ENCODE measurements around the gene DCHS2.

Gene DCHS2

GRCh38 chr4:154491341-154492271 is at the start of gene DCHS2:
TSS of gene DCHS2 (minus strand) at chr4:154491799. CDS start at chr4:154491355, 444 bp downstream.
- H3K4me3 Mint-ChIP-seq = peak within 1 kb of the TSS; percentile 57
- peaks cover 7% of the 10 kb centered on the region for H3K4me1 Mint-ChIP-seq
- H3K9me3 Mint-ChIP-seq = no peaks in the 10 kb centered on the region
- no peaks in the 10 kb centered on the region for H3K36me3 Mint-ChIP-seq (ENCODE audit: insufficient read depth)
- DNase-seq (ENCODE audit: low spot score in 2 of 2) = no peak
- H3K27ac Mint-ChIP-seq (ENCODE audit: low read depth) = no peak within 1 kb of the TSS
- peaks cover 77% of the 10 kb centered on the region for H3K27me3 Mint-ChIP-seq
- ATAC-seq (replicated peaks; ENCODE audit: extremely low read depth, poor library complexity, severe bottlenecking) = no peak

DNA sequence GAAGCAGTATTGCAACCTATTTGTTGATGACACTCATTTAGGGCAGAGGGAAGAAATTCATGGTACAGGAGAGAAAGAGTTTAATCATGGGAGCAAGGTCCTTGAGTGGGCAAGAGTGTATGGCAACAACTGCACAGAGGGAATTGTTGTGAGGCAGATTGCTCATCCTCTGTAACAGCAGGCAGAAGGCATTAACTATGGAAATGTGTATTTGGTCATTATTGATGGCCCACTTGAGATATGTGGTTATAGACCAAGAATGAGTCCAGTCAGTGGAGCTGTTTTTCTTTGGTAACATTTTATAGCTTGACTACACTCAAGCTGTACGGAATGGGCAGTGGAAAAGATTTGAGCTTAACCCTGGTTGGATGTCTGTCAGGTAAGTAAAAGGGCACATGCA is 42.7 kb upstream of the DCHS2 start:
- H3K27ac Mint-ChIP-seq (ENCODE audit: low read depth) = peak overlapping the region; percentile 85
- ATAC-seq (replicated peaks; ENCODE audit: extremely low read depth, poor library complexity, severe bottlenecking) = no peak
- DNase-seq (ENCODE audit: low spot score in 2 of 2) = no peak
- no peak overlapping the region for H3K4me3 Mint-ChIP-seq
- peaks cover 23% of the 10 kb centered on the region for H3K36me3 Mint-ChIP-seq (ENCODE audit: insufficient read depth)
- no peaks in the 10 kb centered on the region for H3K4me1 Mint-ChIP-seq
- no peaks in the 10 kb centered on the region for H3K27me3 Mint-ChIP-seq
- H3K9me3 Mint-ChIP-seq = no peaks in the 10 kb centered on the region

GRCh38 chr4:154529728-154530519 is 38.3 kb upstream of the DCHS2 start:
- ATAC-seq (replicated peaks; ENCODE audit: extremely low read depth, poor library complexity, severe bottlenecking) (no peak), DNase-seq (ENCODE audit: low spot score in 2 of 2) (no peak)
- no peaks in the 10 kb centered on the region for H3K36me3 Mint-ChIP-seq (ENCODE audit: insufficient read depth)
- no peaks in the 10 kb centered on the region for H3K4me1 Mint-ChIP-seq
- no peak overlapping the region for H3K4me3 Mint-ChIP-seq
- H3K27ac Mint-ChIP-seq (ENCODE audit: low read depth) = no peak overlapping the region
- no peaks in the 10 kb centered on the region for H3K9me3 Mint-ChIP-seq
- H3K27me3 Mint-ChIP-seq = peaks cover 27% of the 10 kb centered on the region

DNA sequence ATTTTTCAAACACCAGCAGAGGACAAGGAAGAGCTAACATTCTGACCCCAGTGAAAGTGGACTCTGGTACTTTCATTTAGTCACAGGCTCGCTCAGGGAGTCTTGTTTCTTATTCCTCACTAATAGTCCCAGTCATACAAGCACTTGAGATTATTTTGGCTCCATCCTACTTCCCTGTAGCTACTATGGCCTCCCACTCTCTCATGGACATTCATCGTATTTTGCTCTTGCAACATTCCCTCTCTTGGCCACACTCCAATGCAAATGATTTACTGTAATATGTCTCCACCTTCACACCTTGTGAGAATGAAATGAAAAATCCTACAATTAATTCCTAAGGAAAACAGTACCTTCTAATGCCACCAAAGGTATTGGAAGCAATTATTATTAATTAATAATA is 37.3 kb upstream of the DCHS2 start:
- H3K27ac Mint-ChIP-seq (ENCODE audit: low read depth) = no peak overlapping the region
- H3K36me3 Mint-ChIP-seq (ENCODE audit: insufficient read depth) = no peaks in the 10 kb centered on the region
- no peaks in the 10 kb centered on the region for H3K4me1 Mint-ChIP-seq
- no peaks in the 10 kb centered on the region for H3K9me3 Mint-ChIP-seq
- ATAC-seq (replicated peaks; ENCODE audit: extremely low read depth, poor library complexity, severe bottlenecking) (no peak), DNase-seq (ENCODE audit: low spot score in 2 of 2) (no peak)
- peaks cover 36% of the 10 kb centered on the region for H3K27me3 Mint-ChIP-seq
- no peak overlapping the region for H3K4me3 Mint-ChIP-seq

DNA sequence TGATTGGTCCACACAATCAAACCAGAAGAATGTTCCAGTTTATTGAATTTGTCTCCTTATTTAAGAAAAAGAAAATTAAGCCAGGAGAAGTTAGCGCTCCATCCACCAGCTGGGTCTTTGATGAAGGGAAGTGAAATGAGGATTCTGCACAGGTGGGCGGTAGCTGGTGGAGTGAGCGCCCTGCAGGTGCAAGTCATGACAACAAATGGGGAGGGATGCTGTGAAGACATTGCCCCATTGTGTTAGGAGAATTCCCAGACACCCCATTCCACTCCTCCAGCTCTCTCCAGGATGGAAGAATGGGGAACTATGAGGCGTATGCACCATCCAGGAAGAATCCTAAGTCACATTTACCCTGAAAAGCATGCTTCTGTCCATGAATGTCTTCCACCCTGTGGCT is 35.7 kb upstream of the DCHS2 start:
- no peaks in the 10 kb centered on the region for H3K36me3 Mint-ChIP-seq (ENCODE audit: insufficient read depth)

GRCh38 chr4:154526151-154526550 is 34.6 kb upstream of the DCHS2 start:
- no peak for ATAC-seq (replicated peaks; ENCODE audit: extremely low read depth, poor library complexity, severe bottlenecking)
- Mint-ChIP-seq H3K4me3 (no peak overlapping the region), H3K27ac (ENCODE audit: low read depth) (no peak overlapping the region), H3K4me1 (no peaks in the 10 kb centered on the region), H3K27me3 (peaks cover 55% of the 10 kb centered on the region), H3K36me3 (ENCODE audit: insufficient read depth) (no peaks in the 10 kb centered on the region), H3K9me3 (no peaks in the 10 kb centered on the region)
- no peak for DNase-seq (ENCODE audit: low spot score in 2 of 2)

More for the DNA sequence above, 35.7 kb upstream of the DCHS2 start:
- Mint-ChIP-seq H3K27ac (ENCODE audit: low read depth) (no peak overlapping the region), H3K27me3 (peaks cover 49% of the 10 kb centered on the region), H3K9me3 (no peaks in the 10 kb centered on the region), H3K4me1 (no peaks in the 10 kb centered on the region), H3K4me3 (no peak overlapping the region)
- DNase-seq (ENCODE audit: low spot score in 2 of 2) (no peak), ATAC-seq (replicated peaks; ENCODE audit: extremely low read depth, poor library complexity, severe bottlenecking) (no peak)

DNA sequence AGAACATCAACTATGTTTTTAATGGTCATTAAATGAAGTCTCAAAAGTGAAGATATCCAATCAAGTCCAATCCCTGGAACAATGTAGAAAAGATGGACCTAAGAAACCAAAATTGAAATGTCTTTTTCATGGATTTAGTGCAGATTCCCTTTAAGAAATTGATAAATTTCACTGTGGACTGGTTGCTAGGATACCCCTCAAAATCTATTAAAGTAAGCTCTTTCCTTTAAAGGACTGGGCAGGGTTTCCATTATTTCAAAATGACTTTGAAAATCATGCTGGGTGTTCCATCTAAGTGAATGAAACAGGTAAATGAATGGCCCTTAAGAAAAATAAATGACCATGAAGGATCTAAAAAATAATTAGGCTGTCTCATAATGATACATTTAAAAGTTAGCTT is 30.0 kb upstream of the DCHS2 start:
- ATAC-seq (replicated peaks; ENCODE audit: extremely low read depth, poor library complexity, severe bottlenecking) (no peak), DNase-seq (ENCODE audit: low spot score in 2 of 2) (no peak)
- Mint-ChIP-seq H3K36me3 (ENCODE audit: insufficient read depth) (no peaks in the 10 kb centered on the region), H3K9me3 (no peaks in the 10 kb centered on the region), H3K27me3 (peaks cover 78% of the 10 kb centered on the region), H3K27ac (ENCODE audit: low read depth) (no peak overlapping the region), H3K4me1 (no peaks in the 10 kb centered on the region), H3K4me3 (no peak overlapping the region)

DNA sequence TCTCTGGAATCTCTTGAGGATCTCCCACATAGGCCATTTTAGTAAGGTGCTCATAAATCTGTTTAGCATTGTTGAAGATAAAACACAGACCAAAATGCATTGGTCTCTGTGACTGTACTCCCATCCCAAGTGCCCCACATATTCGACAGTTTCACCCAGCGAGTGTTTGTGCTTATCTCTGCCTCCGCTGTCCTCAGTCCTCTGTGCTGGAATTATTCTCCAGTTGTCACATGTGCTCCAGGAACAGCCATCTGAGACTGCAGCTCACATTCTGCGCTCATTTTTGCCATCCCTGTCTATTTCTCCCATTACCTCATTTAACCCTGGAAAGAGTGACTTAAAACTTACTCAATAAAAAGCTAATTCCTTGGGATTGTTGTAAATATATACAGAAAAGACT is 27.6 kb upstream of the DCHS2 start:
- no peaks in the 10 kb centered on the region for H3K9me3 Mint-ChIP-seq
- no peak overlapping the region for H3K27ac Mint-ChIP-seq (ENCODE audit: low read depth)
- H3K36me3 Mint-ChIP-seq (ENCODE audit: insufficient read depth) = no peaks in the 10 kb centered on the region
- no peak overlapping the region for H3K4me3 Mint-ChIP-seq
- no peak for DNase-seq (ENCODE audit: low spot score in 2 of 2)
- peaks cover 72% of the 10 kb centered on the region for H3K27me3 Mint-ChIP-seq
- ATAC-seq (replicated peaks; ENCODE audit: extremely low read depth, poor library complexity, severe bottlenecking) = no peak
- H3K4me1 Mint-ChIP-seq = no peaks in the 10 kb centered on the region

DNA sequence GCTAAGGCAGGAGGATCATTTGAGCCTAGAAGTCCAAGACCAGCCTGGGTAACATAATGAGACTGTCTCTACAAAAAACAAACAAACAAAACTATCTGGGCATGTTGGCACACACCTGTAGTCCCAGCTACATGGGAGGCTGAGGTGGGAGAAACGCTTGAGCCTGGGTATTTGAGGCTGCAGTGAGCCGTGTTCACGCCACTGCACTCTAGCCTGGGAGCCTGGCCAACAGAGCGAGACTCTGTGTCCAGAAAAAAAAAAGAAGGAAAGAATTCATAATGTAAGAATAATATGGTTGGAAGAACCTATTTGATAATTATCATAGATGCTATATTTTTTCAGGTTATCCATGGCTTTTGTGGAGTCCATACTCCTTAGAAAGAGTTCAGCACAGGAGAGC is 26.0 kb upstream of the DCHS2 start:
- H3K36me3 Mint-ChIP-seq (ENCODE audit: insufficient read depth) = no peaks in the 10 kb centered on the region
- no peak for ATAC-seq (replicated peaks; ENCODE audit: extremely low read depth, poor library complexity, severe bottlenecking)
- no peaks in the 10 kb centered on the region for H3K9me3 Mint-ChIP-seq
- no peak for DNase-seq (ENCODE audit: low spot score in 2 of 2)
- no peak overlapping the region for H3K27ac Mint-ChIP-seq (ENCODE audit: low read depth)
- H3K4me1 Mint-ChIP-seq = no peaks in the 10 kb centered on the region
- H3K27me3 Mint-ChIP-seq = peaks cover 76% of the 10 kb centered on the region
- no peak overlapping the region for H3K4me3 Mint-ChIP-seq

DNA sequence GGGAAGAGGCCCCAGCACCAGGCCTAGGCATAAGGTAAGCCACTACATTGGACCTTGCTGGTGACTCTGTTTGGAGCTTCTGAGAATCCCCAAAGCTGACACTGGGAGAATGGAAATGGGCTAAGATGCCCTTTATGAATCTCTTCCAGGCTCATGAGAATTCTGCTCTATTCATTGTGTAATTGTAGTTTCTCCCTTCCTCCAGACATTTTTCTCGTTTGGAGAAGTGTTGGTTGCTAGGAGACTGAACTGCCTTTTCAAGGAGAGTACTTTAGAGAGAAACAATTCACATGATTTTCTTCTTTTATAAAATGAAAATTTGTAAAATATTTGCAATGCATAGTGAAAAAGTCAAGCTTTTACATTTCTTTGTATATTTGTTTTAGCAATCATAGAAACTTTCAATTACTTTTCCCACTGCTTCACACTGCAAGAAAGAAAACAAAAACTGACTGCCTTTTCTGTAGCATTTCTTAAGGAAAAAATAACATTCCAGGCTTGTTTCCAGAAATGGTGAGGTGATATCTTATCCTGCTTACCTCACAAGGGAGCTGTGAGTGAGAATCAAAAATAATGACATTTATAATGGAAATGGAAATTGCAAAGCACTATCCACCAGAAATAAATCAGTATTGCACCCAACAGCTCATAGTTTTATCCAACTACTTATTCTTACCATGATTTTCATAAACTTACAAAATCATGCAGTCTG is 24.9 kb upstream of the DCHS2 start:
- Mint-ChIP-seq H3K27ac (ENCODE audit: low read depth) (no peak overlapping the region), H3K27me3 (peaks cover 78% of the 10 kb centered on the region), H3K36me3 (ENCODE audit: insufficient read depth) (no peaks in the 10 kb centered on the region), H3K9me3 (no peaks in the 10 kb centered on the region), H3K4me1 (no peaks in the 10 kb centered on the region), H3K4me3 (no peak overlapping the region)
- ATAC-seq (replicated peaks; ENCODE audit: extremely low read depth, poor library complexity, severe bottlenecking) = no peak
- no peak for DNase-seq (ENCODE audit: low spot score in 2 of 2)

- Mint-ChIP-seq H3K9me3 (no peaks in the 10 kb centered on the region), H3K27me3 (peaks cover 90% of the 10 kb centered on the region), H3K4me3 (no peak overlapping the region), H3K27ac (ENCODE audit: low read depth) (no peak overlapping the region), H3K36me3 (ENCODE audit: insufficient read depth) (no peaks in the 10 kb centered on the region), H3K4me1 (no peaks in the 10 kb centered on the region)
- DNase-seq (ENCODE audit: low spot score in 2 of 2) = no peak
- ATAC-seq (replicated peaks; ENCODE audit: extremely low read depth, poor library complexity, severe bottlenecking) = no peak
These were observed 20.4 kb upstream of the DCHS2 start for GRCh38 chr4:154511981-154512380.

DNA sequence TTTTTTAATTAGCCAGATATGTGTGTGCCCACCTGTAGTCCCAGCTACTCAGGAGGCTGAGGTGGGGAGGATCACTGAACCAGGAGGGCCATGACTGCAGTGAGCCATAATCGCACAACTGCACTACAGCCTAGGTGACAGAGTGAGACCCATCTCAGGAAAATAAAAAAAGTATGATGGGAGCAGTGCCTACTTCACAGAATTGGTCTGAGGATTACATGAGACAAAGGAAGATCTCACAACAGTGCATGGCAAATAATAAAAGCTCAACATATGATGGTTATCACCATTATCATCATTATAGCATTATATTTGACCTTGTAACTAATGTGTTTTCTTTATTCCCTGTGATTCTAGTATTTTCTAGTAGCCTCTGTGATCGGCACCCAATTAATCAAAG is 19.9 kb upstream of the DCHS2 start:
- DNase-seq (ENCODE audit: low spot score in 2 of 2) (no peak), ATAC-seq (replicated peaks; ENCODE audit: extremely low read depth, poor library complexity, severe bottlenecking) (no peak)
- H3K4me3 Mint-ChIP-seq = no peak overlapping the region
- H3K36me3 Mint-ChIP-seq (ENCODE audit: insufficient read depth) = no peaks in the 10 kb centered on the region
- H3K27ac Mint-ChIP-seq (ENCODE audit: low read depth) = no peak overlapping the region
- H3K4me1 Mint-ChIP-seq = no peaks in the 10 kb centered on the region
- peaks cover 95% of the 10 kb centered on the region for H3K27me3 Mint-ChIP-seq
- H3K9me3 Mint-ChIP-seq = no peaks in the 10 kb centered on the region
